ENCODE results near the gene AHR.

AHR gene

DNA sequence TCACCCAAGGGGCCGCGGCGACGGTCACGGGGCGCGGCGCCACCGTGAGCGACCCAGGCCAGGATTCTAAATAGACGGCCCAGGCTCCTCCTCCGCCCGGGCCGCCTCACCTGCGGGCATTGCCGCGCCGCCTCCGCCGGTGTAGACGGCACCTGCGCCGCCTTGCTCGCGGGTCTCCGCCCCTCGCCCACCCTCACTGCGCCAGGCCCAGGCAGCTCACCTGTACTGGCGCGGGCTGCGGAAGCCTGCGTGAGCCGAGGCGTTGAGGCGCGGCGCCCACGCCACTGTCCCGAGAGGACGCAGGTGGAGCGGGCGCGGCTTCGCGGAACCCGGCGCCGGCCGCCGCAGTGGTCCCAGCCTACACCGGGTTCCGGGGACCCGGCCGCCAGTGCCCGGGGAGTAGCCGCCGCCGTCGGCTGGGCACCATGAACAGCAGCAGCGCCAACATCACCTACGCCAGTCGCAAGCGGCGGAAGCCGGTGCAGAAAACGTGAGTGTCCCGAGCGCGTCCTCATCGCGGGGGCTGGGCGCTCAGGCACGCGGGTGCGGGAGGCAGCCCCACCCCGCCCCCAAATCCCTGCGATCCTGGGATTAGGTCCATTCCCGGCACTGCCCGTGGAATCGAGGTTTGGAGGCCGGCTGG, 509 bp downstream of the AHR start:
- H3K4me3 ChIP-seq (ENCODE audit: low read depth, low read length) = peak overlapping the region; percentile 93
- TF ChIP-seq, protein P1, sequence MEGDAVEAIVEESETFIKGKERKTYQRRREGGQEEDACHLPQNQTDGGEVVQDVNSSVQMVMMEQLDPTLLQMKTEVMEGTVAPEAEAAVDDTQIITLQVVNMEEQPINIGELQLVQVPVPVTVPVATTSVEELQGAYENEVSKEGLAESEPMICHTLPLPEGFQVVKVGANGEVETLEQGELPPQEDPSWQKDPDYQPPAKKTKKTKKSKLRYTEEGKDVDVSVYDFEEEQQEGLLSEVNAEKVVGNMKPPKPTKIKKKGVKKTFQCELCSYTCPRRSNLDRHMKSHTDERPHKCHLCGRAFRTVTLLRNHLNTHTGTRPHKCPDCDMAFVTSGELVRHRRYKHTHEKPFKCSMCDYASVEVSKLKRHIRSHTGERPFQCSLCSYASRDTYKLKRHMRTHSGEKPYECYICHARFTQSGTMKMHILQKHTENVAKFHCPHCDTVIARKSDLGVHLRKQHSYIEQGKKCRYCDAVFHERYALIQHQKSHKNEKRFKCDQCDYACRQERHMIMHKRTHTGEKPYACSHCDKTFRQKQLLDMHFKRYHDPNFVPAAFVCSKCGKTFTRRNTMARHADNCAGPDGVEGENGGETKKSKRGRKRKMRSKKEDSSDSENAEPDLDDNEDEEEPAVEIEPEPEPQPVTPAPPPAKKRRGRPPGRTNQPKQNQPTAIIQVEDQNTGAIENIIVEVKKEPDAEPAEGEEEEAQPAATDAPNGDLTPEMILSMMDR (IDR thresholded peaks at IDR 0.05; ENCODE audit: low read depth, low read length) = no peak

DNA sequence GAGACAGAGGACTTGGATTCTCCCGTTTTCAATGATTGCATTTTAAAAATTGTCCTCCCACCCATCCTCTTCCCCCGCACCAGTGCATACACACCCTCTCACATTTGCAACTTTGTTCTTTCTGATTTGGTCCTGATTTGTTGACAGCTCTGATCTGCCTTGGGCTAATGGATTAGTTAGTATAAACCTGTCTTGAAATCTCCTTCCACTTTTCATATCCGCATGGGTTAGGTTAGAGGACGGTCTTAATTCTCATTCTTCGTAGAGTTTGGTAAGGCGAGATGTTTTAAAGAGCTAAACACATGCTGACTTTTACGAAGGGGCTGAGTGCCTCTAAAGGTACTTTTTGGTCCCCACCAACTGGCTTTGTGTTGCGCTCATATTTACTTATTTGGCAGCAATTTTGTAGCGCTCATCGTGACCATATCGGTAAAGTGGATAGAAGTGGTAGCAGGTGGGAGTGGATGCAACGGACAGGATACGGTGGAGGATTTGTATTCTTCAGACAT, 1.1 kb downstream of the AHR start:
- peak overlapping the region; percentile 93 for H3K4me3 ChIP-seq (ENCODE audit: low read depth, low read length)
- TF ChIP-seq, protein P1 (IDR thresholded peaks at IDR 0.05; ENCODE audit: low read depth, low read length) = no peak

DNA sequence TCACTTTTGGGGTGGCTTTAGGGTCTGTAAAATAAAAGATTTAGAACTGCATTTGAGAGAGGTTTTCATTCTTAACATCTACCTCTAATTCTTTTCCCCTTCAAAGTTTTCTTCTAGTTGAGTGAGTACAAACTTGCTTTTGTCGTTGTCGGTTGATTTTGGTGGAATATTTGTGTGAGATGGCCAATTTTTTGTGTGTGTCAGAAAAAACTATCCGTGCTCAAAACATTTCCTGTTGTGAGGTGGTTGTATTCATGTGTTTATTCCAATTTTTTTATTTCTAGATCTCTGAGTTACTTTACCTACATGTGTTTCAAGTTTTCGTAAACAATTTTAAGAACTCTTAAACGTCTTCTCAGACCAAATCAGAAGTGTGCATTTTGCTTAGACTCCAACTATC, 1.6 kb downstream of the AHR start:
- TF ChIP-seq, protein P1 (IDR thresholded peaks at IDR 0.05; ENCODE audit: low read depth, low read length) = no peak
- peak overlapping the region; percentile 93 for H3K4me3 ChIP-seq (ENCODE audit: low read depth, low read length)

DNA sequence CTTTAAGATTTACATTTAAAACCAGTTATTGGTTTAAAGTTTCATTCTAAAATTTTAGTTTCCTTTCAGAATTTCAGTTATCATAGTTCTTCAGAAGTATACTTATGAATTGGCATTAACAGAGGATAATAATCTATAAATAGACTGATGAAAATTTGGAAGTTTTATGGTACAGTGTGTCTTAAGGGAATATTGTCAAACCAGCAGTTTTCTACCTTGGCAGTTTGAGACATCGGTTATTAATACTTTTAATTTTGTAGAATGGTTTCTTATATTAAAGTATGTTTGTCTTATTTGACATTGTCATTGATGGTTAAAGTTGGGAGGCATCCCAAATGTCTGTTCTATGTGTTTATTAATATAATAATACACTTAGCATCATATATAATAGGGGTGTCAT, 2.0 kb downstream of the AHR start:
- peak overlapping the region; percentile 93 for H3K4me3 ChIP-seq (ENCODE audit: low read depth, low read length)
- TF ChIP-seq, protein P1 (IDR thresholded peaks at IDR 0.05; ENCODE audit: low read depth, low read length) = no peak

DNA sequence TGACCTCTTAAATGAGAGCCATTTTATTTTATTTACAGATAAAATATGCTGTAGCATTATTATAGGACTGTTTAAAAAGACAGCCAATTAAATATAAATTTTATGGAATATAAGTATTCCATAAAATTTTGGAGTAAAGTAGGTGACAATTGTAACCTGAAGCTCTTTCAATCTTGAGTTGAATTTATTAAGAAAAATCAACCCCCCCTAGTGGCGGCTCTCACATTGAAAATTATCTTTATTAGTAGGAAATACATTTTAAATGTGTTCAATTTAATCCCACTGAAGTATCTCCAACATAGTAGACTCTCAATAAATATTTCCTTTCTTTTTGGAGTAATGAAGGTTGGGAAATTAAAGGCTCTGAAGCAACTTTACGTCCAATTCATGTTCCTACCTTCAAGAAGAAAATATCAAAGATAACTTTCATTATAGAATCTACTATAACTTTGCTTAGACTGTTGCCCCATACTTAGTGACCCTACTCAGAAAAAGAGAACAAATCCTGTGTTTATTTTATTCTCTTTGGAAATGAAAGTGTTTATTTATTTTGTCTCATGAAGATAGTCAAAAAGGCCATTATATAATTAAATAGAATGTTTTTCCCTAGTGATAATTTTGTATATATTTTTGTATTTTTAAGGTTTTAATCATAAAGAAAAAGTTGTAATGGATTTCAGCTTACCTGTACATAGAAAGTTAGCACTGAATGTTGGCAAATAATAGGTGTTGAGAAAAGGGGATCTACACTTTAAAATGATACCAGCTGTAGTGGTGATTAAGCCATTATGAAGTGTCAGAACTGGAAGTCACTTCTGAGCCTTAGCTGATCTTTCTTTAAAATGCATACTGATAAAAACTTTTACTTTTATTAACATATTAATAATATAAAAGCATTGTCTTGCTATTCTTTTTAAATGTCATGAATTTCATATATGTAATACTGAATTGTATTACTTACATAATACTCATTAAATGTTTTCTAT, 3.3 kb downstream of the AHR start:
- peak overlapping the region; percentile 93 for H3K4me3 ChIP-seq (ENCODE audit: low read depth, low read length)

DNA sequence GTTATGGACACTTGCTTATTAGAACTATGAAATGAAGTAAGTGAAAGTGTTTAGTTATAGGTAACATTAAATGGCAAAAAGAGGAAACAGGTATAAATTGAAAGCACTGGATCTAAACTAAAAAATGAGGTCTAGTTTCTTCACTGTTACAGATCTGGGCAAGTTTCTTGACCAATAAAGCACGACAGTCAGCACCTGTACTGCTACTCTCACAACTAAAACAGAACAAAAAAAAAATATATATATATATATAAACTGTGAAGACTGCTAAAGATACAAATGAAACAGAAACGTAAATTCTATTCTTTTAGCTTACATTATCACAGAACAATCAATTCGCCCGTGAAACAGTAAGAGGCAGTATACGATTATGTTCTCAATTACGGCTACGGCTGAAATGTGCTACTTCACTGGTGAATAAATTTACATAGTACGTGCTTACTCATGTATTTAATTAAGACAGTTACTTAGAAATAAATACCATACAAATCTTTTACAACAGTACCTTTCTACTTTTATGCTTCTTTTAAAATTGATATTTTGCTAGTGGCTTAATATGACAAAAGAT, 4.2 kb downstream of the AHR start:
- TF ChIP-seq, protein P1 (IDR thresholded peaks at IDR 0.05; ENCODE audit: low read depth, low read length) = no peak
- no peak overlapping the region for H3K4me3 ChIP-seq (ENCODE audit: low read depth, low read length)

More for the DNA sequence above, 3.3 kb downstream of the AHR start:
- TF ChIP-seq, protein P1 (IDR thresholded peaks at IDR 0.05; ENCODE audit: low read depth, low read length) = peak; percentile 19; the same call in 1 of the 2 replicates

Data from WI38 (cell line).